AML-193 (cell line): Measurements from ENCODE around the gene PRKCA.

Source experiments
- DNase-seq, 2 experiments: peaks; one replicate each; lab custom pipeline; 2025; lab: John Stamatoyannopoulos, UW

Gene PRKCA

GRCh38 chr17:66810951-66811682, 508.7 kb downstream of the PRKCA start:
- no peak for DNase-seq

- DNase-seq, result no peak
Observed at GRCh38 chr17:66811683-66812054, 509.3 kb downstream of the PRKCA start.

DNA sequence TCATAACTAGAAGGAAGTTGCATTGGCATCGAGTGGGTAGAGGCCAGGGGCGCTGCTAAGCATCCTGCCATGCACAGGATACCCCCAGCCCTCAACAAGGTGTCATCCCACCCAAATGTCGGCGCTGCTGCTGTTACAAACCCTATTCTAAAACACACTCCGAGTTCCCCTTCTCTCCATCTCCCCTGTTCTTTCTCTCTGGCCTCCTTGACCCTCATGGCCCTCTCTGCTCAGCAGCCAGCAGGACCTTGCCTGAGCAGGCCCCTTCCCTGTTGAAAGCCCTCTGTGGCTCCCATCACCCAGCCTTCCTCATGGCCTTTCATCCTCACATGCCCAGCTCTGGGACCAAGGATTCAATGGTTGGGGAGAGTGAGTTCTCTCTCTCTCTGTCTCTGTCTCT, 510.2 kb downstream of the PRKCA start:
- DNase-seq, result no peak

- DNase-seq, result no peak
Observed at GRCh38 chr17:66813296-66813695, 510.9 kb downstream of the PRKCA start.

DNA sequence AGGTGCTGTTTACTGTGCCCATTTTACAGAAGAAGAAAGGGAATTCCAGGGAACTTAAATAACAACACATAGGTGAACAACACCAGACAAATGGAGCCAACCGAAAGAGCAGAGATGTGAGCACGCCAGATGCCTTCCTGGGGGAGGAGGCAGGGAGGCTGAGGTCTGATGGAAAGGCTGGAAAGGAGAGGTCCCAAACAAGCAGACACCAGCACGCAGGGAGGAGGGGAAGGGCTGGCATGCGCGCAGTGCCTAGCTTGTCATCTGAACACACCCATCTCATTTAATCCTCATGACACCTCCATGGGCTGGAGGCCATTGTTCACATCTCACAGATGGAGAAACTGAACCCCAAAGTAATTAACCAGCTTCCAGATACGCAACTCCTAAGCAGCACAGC, 511.6 kb downstream of the PRKCA start:
- no peak for DNase-seq

DNA sequence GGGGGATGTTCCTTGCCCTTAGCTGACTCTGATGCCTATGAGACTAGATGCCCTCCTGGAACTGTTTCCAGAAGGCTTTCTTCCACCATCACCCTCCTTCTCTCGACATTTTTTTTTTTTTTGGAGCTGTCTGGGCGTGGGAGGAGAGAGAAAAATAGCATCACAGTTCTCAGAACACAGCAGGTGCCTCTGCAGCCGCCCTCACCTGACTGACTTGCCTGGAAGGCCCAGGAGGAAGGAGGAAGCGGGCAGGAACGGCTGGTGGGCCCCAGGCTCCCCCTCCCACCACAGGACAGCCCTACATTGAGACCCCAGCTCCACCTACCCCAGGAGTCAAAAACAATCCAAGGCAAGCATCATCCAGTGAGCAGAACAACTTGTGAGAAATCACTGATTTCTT, 512.2 kb downstream of the PRKCA start:
- no peak for DNase-seq

GRCh38 chr17:66817750-66818149, 515.3 kb downstream of the PRKCA start:
- DNase-seq, result no peak

DNA sequence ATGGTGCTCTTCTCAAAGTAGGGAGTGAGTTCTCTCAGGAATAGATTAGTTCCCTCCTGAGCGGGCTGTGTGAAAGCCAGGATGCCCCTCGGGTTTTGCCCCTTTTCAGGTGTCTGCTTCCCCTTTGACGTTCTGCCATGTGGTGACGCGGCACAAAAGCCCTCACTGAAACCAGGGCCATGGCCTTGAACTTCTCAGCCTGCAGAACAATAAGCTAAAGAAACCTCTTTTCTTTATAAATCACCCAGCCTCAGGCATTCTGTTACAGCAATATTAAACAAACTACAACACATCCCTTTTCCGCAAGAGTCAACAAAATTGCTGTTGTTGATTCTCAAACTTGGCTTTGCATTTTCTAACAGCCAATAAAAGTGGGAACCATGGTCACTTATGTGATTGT, 517.1 kb downstream of the PRKCA start:
- no peak for DNase-seq

DNA sequence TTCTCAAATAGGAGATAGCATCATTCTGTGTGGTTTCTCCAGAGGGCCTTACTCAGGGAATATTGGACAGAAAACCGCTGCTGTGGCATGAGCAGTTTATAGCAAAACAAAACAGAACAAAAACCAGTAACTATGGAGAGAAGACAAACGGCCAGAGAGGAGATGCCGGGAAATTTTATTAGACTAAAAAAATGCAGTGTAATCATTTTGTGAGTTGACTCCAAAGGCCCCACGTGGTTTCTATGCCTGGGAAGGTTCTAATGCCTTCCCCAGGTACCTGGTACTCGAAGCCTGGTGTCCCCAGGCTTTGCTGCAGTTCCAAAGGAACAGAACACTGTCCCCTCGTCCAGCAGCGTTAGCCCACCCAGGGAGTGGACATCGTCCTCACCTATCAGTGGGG, 519.6 kb downstream of the PRKCA start:
- DNase-seq, result no peak

DNA sequence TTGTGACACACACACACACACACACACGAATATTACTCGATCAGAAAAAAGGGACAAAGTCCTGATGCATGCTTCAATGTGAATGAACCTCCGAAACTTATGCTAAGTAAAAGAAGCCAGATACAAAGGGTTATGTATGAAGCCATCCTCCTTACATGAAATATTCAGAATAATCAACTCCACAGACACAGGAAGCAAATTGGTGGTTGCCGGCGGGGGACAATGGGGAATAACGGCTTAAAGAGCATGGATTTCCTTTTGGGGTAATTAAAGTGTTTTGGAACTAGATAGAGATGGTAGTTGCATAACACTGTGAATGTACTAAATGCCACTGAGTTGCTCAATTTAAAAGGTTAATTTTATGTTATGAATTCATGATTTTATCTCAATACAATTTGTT, 524.4 kb downstream of the PRKCA start:
- DNase-seq, result no peak

- no peak for DNase-seq
Observed at GRCh38 chr17:66829386-66829864, 527.0 kb downstream of the PRKCA start.

DNA sequence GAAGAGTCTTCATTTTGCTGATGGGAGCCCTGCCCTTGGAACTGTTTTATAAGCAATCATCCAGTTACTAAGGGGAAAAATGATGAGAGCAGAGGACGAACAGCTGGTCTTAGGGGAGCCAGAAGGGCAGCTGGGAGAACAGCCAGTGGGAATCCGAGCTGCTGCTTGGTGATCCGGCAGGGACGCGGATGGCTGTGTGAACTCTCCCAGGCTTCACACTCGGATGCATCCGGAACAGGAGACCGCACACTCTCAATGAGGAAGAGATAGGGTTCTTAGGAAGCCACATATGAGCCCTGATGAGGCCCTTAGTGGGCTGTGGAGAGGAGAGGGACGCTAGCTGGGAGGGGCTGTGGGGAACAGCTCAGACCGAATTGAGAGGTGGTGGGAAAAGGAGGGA, 527.5 kb downstream of the PRKCA start:
- no peak for DNase-seq

DNA sequence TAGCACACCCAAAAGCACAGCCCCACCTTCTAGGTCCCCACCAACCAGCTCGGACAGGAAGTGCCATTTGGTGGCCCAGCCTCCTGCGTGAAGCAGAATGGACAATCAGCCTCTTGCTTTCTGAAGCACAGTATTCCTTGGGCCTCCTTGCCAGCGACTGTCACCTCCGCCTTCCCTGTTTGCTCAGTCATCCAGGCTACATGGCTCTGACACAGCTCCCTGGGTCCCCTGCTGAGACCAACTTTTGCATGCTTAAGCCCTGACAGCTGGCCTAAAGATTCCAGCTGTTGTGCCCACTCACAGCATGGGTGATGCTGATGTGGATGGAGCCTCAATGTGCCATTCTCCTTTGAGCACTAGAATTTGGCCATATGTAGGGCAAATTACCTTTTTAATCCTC, 528.0 kb downstream of the PRKCA start:
- no peak for DNase-seq

DNA sequence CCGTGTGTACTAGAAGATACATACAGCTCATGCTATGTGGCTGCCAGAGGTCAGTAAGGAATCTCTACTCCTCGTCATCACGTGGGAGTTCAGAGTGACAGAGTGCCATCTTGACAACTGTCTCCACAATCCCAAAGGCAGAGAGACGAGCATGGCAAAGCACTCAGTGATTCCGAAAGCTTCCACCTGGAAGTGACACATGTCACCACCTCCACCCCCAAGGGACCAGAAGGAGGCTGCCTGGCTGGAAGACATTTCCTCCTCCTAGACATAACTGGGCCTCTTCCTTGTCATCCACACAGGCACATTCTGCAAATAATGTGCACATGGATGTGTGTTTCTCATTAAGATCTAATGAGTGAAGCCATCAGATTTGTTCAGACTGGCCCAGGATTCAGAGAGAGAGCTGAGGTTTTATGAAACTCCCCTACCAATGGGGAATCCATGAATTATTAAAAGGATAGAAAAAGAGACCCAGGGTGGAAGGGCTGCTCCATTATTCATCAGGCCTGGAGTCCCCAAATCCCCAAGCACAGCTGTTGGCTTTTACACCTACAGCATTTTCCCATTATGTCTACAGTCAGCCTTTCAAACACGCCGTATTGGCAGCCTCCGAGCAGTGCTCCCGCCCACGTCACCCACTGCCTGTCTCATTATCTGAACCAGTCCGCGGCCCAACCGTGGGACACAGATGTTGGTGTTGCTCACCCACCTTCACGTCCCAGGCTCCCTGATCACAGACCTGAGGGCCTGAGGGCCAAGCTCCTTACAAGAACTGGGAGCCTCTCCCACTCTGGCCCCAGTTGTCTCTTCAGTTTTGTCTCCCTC, 529.2 kb downstream of the PRKCA start:
- no peak for DNase-seq

DNA sequence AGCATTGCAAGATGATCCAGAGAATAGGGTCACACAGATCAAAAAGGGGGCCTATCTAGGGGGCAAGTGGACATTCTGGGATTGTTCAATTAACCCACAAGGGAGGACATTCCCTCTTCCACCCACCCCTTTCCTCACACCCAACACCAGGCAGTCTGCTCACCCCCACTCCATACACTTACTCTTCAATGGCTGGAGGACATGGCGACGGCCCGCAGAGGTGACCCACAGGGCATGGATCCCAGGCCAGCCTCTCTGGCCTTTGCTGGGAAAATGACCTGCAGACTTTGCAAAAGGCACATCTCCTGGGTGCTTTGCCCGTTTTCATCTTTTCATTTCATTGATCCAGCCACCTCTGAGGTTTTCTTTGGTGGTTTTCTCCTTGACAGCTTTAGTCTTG, 530.8 kb downstream of the PRKCA start:
- no peak for DNase-seq

DNA sequence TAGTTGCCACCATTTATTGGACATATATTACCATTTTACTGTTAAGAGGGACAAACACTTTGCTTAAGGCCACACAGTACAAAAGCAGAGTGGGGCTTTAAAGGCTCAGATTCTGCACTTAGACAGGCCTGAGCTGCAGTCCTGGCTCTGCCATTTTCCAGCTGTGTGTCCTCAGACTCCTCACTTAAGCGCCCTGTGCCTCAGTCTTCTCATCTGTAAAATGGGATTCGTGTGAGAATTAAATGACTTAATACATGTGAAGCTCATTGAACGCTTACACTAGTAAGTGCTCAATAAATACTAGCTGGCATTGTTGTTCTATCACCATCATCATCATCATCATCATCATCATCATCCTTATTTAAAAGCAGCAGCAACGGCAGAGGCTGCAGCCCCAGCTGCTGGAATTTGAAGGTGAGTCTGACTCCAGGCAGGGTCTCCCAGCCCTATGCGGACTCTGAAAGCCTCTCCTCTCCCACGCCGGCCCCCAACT, 532.1 kb downstream of the PRKCA start:
- no peak for DNase-seq

GRCh38 chr17:66834919-66835454, 532.6 kb downstream of the PRKCA start, which contains the start of gene CACNG5:
TSS of gene CACNG5 (plus strand) at chr17:66835117. CDS start at chr17:66877333, 42,216 bp downstream.
- DNase-seq, result no peak

GRCh38 chr17:66835476-66835875, 533.1 kb downstream of the PRKCA start:
- DNase-seq, result no peak

DNA sequence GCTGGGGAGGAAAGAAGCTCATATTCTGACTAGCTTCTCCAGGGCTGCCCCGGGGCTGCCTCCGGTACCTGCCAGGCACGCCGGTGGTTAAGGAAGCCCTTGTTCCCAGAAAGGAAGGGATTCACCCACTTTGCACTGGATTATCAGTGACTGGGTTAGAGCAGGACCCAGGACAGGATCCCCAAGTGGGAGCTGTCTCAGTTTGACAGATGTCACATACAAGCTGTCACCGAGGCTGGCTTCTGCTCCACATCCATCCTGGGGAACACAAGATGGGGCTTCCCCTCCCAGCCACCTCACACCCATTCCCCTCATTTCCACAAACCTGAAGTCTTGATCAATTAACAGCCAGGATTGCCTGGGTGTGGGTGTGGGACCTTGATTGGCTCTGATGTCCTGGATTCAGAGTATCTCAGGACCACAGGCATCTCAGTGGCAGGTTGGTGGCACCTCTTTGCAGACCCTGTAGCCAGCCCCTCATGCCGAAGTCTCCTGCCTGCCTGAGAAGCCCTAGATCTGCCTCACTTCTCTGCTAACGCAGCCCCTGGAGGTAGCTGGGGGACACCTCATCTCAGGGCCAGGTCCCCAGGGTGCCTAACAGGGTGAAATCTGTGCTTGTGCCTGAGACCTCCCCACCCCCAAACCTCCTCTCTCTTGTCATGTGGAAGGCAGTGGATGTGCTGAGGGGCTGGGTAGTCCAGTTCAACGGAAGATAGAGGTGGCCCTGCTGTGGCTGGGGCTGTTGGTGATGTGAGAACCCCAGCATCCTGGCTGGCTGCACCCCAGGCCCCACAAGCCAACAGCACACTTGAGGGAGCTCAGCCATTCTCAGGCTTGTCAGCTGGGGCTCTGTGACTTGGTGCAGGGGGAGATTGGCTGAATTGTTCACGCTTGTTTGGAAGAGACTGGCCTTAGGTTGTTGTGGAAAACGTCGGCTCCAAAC, 533.9 kb downstream of the PRKCA start:
- no peak for DNase-seq

DNA sequence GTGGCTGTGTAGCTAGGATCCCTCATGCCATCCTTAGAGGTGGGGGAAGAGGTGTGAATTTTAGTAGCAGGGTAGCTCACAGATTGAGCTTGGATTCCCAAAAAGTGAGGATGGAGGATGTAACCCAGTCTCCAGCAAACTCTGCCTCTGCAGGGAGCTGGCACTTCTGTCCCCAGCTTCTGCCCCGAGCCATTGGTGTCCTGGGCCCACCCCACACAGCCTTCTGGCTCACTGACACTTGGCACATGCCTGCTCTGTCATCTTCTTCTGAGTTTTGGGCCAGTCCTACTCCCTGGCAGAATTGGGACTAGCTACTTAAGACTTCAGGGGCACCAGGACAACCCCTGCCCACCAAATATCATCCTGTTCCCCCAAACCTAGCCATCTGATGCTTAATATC, 534.8 kb downstream of the PRKCA start:
- no peak for DNase-seq

DNA sequence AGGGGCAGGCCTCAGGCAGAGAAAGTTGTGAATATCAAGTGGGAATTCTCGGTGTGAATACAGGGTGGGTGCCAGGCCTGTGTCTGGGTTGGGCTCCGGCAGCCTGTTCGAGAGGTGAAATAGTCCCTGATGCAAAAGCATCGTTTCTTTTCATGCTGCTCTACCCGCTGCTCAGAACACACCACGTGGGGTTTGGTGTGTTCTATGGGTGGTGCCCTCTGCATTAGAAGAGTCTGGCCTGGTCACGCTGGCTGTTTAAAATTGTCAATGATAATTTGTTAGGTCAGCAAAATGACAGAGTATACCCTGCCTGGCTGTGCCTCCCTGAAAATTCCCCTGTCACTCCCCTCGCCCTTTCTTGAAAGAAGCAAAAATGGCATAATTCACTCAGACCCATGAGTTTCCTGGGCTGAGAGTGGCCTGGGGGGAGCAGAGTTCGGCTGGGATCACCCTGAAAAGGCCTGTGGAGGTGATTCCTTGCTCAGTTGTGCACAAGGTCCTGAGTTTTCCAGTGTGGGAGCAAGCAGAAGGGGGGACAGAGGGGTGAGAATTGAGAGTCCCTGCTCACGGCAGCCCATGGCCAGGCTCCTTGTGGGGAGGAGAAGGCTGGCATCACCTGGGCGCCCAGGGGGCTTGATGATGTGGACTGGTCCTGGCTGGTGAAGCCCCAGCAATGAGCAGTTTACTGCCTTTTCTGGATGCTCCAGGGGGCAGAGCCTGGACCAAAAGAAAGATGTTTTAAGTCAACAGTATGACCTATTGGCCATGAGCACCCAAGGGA, 535.7 kb downstream of the PRKCA start:
- DNase-seq, result no peak
